HepG2 (cell line): ENCODE measurements around the gene PPP4C. TPM values are rescaled to one million over a fixed set of nuclear protein-coding genes. Genes with fewer than 3 reads are reported as not detected.

Source experiments
- KAT8 ChIP-seq: IDR thresholded peaks from 2 replicates; pipeline ENCODE4 v1.6.1; 2016; ENCODE audit warnings: missing genetic modification reagents, missing compliant biosample characterization
- MIER3 ChIP-seq: IDR thresholded peaks from 2 replicates; pipeline ENCODE4 v1.6.1; 2016; ENCODE audit warnings: missing compliant biosample characterization, borderline replicate concordance
- MTF2 ChIP-seq: sonication (generic); formaldehyde crosslinking; IDR thresholded peaks from 2 replicates; pipeline ENCODE4 v1.5.0; 2020; ENCODE audit warnings: missing genetic modification reagents, borderline replicate concordance
- MXD4 ChIP-seq: IDR thresholded peaks from 2 replicates; pipeline ENCODE4 v1.6.1; 2016; ENCODE audit warnings: mild to moderate bottlenecking, missing biosample characterization, missing genetic modification reagents
- RXRA ChIP-seq: sonication (generic); formaldehyde crosslinking; IDR thresholded peaks from 2 replicates; pipeline ENCODE4 v1.5.1; 2020; ENCODE audit warnings: missing genetic modification reagents
- ZNF891 ChIP-seq: sonication (generic); formaldehyde crosslinking; IDR thresholded peaks from 2 replicates; pipeline ENCODE4 v1.5.0; 2020; ENCODE audit warnings: mild to moderate bottlenecking, missing genetic modification reagents
- polyA plus RNA-seq, 8 experiments: library from polyadenylated mRNA; depleted of rRNA in 3 of 8; stranded (reverse) in 7 of 8; unstranded in 1 of 8; fragments of >200 nt; fragmentation: Illumina TruSeq in 4 of 8; extraction: Trizol in 4 of 8; gene quantifications; 2 replicates each; pipeline versions ENCODE4 v1.2.1 to v1.2.3, GENCODE V29; 2011 to 2016; ENCODE audit warnings: low read depth in 4 of 8, missing spikeins in 1 of 8, mixed read lengths in 1 of 8; ENCODE audit not compliant: insufficient read depth in 1 of 8
- total RNA-seq, 5 experiments: library from RNA; depleted of rRNA; stranded (reverse); fragments of >200 nt; fragmentation: Illumina TruSeq; extraction: Trizol; gene quantifications; 2 replicates each; pipeline ENCODE4 v1.2.3, GENCODE V29; 2016; ENCODE audit warnings: low read depth in 1 of 5
- TF ChIP-seq, protein P1 (sequence below): sonication (generic); formaldehyde crosslinking; conservative IDR thresholded peaks from 2 replicates; pipeline ENCODE4 v1.8.1; 2023; ENCODE audit warnings: missing genetic modification reagents
- TF ChIP-seq, protein P2 (sequence below), 2 experiments: sonication (generic) in 1 of 2; formaldehyde crosslinking in 1 of 2; IDR thresholded peaks; 2 replicates each; pipeline versions ENCODE4 v1.6.1 to v1.9.0; 2014 to 2022; ENCODE audit warnings: antibody characterized with exemption in 1 of 2, borderline replicate concordance in 1 of 2, inconsistent platforms in 1 of 2, low read depth in 1 of 2, missing genetic modification reagents in 1 of 2
- TF ChIP-seq, protein P3 (sequence below): sonication (generic); formaldehyde crosslinking; IDR thresholded peaks from 2 replicates; pipeline ENCODE4 v1.4.0; 2020; ENCODE audit warnings: low read depth, mild to moderate bottlenecking, missing genetic modification reagents
- TF ChIP-seq, protein P4 (sequence below): sonication (generic); formaldehyde crosslinking; IDR thresholded peaks from 2 replicates; pipeline ENCODE4 v1.5.0; 2020; ENCODE audit warnings: missing genetic modification reagents, mild to moderate bottlenecking, borderline replicate concordance
- TF ChIP-seq, protein P5 (sequence below): sonication (generic); formaldehyde crosslinking; IDR thresholded peaks from 2 replicates; pipeline ENCODE4 v1.9.0; 2022; ENCODE audit warnings: missing genetic modification reagents, mild to moderate bottlenecking, borderline replicate concordance
- TF ChIP-seq, protein P6 (sequence below): sonication (generic); formaldehyde crosslinking; IDR thresholded peaks from 2 replicates; pipeline ENCODE4 v1.5.0; 2020; ENCODE audit warnings: missing genetic modification reagents, mild to moderate bottlenecking, borderline replicate concordance
- TF ChIP-seq, protein P7 (sequence below): sonication (generic); formaldehyde crosslinking; IDR thresholded peaks from 2 replicates; pipeline ENCODE4 v1.8.0; 2022; ENCODE audit warnings: mild to moderate bottlenecking, missing genetic modification reagents

Gene PPP4C
- total and polyA plus RNA-seq, 2 of the 13 experiments (the other 11 are each of a cell fraction or from before 2014, with no cell fraction given): 176 to 220 TPM

DNA sequence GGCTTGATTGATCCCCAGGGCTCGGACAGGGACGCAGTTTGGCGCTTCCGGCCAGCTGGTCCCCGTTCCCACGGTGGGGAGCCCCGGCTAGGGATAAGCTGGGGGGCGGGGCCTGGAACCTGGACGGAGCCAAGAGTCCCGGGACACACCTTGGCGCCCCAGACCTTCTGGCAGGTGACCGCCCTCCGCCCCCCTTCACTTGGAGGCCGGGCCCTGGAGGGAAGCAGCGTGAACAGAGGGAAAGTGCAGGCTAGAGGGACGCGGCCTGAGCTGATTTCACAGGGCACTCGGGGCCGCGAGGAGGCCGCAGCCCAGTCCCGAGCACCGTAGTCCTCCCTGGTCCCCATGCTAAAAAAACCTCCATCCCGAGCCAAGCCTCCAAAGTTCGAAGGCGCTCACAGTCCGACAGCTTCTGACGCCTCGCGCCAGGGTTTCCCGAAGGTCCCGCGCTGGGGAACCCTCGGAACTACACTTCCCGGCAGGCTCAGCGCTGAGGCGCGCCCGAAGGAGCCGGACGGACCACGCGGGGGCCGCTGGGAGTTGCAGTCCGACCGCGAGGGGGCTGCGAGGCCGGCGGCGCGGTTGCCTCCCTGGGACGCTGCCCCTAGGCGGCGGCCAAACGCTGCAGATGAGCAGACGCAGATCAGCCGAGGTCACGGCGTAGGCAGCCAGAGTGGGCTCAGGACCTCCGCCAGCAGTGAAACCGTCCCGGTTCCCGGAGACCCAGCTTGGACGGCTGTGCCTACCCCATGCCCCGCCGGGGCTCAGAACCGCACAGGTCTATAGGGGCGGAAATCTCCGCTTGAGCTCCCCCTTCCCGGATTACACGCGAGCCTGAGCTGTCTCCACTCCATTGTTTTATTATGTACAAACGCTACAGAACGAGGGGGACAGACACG lies 15.9 kb downstream of the PPP4C start, which contains the start of gene TBX6 (continued):
- TF ChIP-seq MXD4 (CRISPR knock-in tag) (peak; percentile 36; the same call in 1 of the 2 replicates), KAT8 (CRISPR knock-in tag) (peak; percentile 79), RXRA (CRISPR knock-in tag) (peak; percentile 98), MTF2 (CRISPR knock-in tag) (no peak; the same call in 1 of the 2 replicates), MIER3 (peak; percentile 52; the same call in 1 of the 2 replicates), ZNF891 (CRISPR knock-in tag) (peak; percentile 37; the same call in 1 of the 2 replicates)
- TF ChIP-seq, protein P1, sequence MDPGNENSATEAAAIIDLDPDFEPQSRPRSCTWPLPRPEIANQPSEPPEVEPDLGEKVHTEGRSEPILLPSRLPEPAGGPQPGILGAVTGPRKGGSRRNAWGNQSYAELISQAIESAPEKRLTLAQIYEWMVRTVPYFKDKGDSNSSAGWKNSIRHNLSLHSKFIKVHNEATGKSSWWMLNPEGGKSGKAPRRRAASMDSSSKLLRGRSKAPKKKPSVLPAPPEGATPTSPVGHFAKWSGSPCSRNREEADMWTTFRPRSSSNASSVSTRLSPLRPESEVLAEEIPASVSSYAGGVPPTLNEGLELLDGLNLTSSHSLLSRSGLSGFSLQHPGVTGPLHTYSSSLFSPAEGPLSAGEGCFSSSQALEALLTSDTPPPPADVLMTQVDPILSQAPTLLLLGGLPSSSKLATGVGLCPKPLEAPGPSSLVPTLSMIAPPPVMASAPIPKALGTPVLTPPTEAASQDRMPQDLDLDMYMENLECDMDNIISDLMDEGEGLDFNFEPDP: no peak
- TF ChIP-seq, protein P2, sequence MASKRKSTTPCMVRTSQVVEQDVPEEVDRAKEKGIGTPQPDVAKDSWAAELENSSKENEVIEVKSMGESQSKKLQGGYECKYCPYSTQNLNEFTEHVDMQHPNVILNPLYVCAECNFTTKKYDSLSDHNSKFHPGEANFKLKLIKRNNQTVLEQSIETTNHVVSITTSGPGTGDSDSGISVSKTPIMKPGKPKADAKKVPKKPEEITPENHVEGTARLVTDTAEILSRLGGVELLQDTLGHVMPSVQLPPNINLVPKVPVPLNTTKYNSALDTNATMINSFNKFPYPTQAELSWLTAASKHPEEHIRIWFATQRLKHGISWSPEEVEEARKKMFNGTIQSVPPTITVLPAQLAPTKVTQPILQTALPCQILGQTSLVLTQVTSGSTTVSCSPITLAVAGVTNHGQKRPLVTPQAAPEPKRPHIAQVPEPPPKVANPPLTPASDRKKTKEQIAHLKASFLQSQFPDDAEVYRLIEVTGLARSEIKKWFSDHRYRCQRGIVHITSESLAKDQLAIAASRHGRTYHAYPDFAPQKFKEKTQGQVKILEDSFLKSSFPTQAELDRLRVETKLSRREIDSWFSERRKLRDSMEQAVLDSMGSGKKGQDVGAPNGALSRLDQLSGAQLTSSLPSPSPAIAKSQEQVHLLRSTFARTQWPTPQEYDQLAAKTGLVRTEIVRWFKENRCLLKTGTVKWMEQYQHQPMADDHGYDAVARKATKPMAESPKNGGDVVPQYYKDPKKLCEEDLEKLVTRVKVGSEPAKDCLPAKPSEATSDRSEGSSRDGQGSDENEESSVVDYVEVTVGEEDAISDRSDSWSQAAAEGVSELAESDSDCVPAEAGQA (IDR thresholded peaks at IDR 0.05; ENCODE audit: low read depth): 0 out of 2 replicates have a peak, but pooled peaks have one; percentile 42
- TF ChIP-seq, protein P2 (CRISPR knock-in tag; IDR thresholded peaks at IDR 0.05; ENCODE audit: borderline replicate concordance): 0 out of 2 replicates have a peak, but pooled peaks have one; percentile 36
- TF ChIP-seq, protein P3, sequence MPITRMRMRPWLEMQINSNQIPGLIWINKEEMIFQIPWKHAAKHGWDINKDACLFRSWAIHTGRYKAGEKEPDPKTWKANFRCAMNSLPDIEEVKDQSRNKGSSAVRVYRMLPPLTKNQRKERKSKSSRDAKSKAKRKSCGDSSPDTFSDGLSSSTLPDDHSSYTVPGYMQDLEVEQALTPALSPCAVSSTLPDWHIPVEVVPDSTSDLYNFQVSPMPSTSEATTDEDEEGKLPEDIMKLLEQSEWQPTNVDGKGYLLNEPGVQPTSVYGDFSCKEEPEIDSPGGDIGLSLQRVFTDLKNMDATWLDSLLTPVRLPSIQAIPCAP: no peak
- TF ChIP-seq, protein P4, sequence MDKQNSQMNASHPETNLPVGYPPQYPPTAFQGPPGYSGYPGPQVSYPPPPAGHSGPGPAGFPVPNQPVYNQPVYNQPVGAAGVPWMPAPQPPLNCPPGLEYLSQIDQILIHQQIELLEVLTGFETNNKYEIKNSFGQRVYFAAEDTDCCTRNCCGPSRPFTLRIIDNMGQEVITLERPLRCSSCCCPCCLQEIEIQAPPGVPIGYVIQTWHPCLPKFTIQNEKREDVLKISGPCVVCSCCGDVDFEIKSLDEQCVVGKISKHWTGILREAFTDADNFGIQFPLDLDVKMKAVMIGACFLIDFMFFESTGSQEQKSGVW (CRISPR knock-in tag): no peak
- TF ChIP-seq, protein P5, sequence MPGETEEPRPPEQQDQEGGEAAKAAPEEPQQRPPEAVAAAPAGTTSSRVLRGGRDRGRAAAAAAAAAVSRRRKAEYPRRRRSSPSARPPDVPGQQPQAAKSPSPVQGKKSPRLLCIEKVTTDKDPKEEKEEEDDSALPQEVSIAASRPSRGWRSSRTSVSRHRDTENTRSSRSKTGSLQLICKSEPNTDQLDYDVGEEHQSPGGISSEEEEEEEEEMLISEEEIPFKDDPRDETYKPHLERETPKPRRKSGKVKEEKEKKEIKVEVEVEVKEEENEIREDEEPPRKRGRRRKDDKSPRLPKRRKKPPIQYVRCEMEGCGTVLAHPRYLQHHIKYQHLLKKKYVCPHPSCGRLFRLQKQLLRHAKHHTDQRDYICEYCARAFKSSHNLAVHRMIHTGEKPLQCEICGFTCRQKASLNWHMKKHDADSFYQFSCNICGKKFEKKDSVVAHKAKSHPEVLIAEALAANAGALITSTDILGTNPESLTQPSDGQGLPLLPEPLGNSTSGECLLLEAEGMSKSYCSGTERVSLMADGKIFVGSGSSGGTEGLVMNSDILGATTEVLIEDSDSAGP: peak; percentile 96; the same call in 1 of the 2 replicates
- TF ChIP-seq, protein P6, sequence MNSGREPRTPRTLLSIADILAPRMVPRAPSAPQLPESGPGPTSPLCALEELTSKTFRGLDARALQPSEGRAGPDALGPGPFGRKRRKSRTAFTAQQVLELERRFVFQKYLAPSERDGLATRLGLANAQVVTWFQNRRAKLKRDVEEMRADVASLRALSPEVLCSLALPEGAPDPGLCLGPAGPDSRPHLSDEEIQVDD (CRISPR knock-in tag): no peak; the same call in 1 of the 2 replicates
- TF ChIP-seq, protein P7, sequence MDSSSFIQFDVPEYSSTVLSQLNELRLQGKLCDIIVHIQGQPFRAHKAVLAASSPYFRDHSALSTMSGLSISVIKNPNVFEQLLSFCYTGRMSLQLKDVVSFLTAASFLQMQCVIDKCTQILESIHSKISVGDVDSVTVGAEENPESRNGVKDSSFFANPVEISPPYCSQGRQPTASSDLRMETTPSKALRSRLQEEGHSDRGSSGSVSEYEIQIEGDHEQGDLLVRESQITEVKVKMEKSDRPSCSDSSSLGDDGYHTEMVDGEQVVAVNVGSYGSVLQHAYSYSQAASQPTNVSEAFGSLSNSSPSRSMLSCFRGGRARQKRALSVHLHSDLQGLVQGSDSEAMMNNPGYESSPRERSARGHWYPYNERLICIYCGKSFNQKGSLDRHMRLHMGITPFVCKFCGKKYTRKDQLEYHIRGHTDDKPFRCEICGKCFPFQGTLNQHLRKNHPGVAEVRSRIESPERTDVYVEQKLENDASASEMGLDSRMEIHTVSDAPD (CRISPR knock-in tag): no peak
